Nephron (organoid): Measurements from ENCODE around the gene SIL1.
"Not testable (repeated sequence)": the region's sequence is repeated elsewhere in the genome, so short reads cannot be mapped to it uniquely, and the experiment has no call there.

Source experiments
- H3K27ac Mint-ChIP-seq, 3 experiments: 2 replicates each; pipeline ENCODE4 v1.8.0; 2020; ENCODE audit warnings: mixed read lengths in 3 of 3, mild to moderate bottlenecking in 2 of 3, moderate library complexity in 1 of 3
- H3K27me3 Mint-ChIP-seq: 2 replicates; pipeline ENCODE4 v1.8.0; 2021; ENCODE audit warnings: low read depth, mild to moderate bottlenecking, moderate library complexity, mixed read lengths
- H3K36me3 Mint-ChIP-seq: 2 replicates; pipeline ENCODE4 v1.8.0; 2020; ENCODE audit warnings: low read depth, mixed read lengths
- H3K4me1 Mint-ChIP-seq: 2 replicates; pipeline ENCODE4 v1.8.0; 2020; ENCODE audit warnings: mixed read lengths
- H3K4me3 Mint-ChIP-seq, 3 experiments: 2 replicates each; pipeline ENCODE4 v1.8.0; 2020; ENCODE audit warnings: mild to moderate bottlenecking in 3 of 3, mixed read lengths in 3 of 3, moderate library complexity in 2 of 3
- H3K9me3 Mint-ChIP-seq: 2 replicates; pipeline ENCODE4 v1.8.0; 2020; ENCODE audit warnings: mixed read lengths
- CTCF ChIP-seq, 3 experiments: fragments of 200-600 bp; sonication (generic); IDR thresholded peaks; one replicate each; pipeline ENCODE4 v1.5.0; 2021; ENCODE audit warnings: antibody characterized with exemption in 3 of 3; ENCODE audit not compliant: unreplicated experiment in 3 of 3

Gene SIL1

DNA sequence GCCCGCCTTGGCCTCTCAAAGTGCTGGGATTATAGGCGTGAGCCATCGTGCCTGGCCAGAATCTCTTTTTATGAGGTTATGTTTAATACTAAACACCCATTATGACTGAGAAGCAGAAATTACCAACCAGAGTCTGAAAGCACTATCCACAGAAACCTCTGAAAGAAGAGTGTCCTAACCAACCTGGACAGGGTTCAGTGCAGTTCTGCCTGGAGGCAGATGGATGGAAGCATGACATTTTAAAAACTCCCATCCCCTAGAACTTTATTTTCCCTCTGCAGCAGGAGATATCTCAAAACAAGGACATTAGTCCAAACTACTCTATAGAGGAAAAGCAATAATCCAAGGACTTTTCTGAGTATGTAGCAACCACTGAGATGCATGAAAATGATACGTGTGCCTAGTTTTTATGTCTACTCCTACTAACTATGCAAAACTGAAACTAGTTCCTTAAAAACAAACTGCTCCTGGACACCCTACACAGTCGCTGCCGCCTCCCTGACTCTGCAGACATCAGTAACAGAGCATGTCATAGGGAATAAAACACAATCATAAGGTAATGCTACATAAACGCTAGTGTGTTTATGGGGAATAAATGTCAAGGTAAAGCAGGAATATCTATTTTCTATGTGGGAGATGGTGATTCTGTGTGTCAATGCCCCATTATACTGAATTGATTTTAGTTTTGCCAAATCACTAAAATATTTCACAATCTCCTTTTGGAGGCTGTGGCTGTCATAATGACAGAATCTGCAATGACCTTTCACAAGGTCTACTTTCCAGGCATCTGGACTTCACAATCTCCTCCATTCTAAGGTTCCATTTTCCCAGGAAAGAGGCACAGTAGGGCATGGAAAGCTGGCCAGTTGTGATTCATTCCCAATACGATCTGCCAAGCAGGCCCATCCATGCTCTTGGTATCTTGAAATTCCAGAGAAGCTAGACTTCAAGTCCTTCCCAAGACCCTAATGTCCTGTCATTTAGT is 122.8 kb downstream of the SIL1 start:
- Mint-ChIP-seq H3K27me3 (no peaks in the 10 kb centered on the region), H3K4me3 (no peak overlapping the region), H3K4me1 (peaks cover 42% of the 10 kb centered on the region), H3K36me3 (no peaks in the 10 kb centered on the region), H3K9me3 (no peaks in the 10 kb centered on the region), H3K27ac (peak overlapping the region; percentile 70 to 91 (median 81))
- no peak for TF ChIP-seq CTCF (IDR thresholded peaks at IDR 0.05; ENCODE audit: unreplicated experiment in 3 of 3)

DNA sequence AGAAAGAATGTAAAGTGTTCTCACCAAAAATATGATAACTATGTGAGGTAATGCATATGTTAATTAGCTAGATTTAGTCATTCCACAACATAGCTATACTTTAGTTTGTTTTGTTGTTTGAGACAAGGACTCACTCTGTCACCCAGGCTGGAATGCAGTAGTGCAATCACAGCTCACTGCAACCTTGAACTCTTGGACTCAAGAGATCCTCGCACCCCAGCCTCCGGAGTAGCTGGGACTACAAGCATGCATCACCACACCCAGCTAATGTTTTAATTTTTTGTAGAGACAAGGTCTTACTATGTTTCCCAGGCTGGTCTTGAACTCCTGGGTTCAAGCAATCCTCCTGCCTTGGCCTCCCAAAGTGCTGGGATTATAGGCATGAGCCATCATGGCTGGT is 124.2 kb downstream of the SIL1 start:
- not testable (repeated sequence) for H3K27ac Mint-ChIP-seq, H3K9me3 Mint-ChIP-seq, H3K4me3 Mint-ChIP-seq, H3K36me3 Mint-ChIP-seq, H3K27me3 Mint-ChIP-seq
- H3K4me1 Mint-ChIP-seq: peaks cover 46% of the 10 kb centered on the region

DNA sequence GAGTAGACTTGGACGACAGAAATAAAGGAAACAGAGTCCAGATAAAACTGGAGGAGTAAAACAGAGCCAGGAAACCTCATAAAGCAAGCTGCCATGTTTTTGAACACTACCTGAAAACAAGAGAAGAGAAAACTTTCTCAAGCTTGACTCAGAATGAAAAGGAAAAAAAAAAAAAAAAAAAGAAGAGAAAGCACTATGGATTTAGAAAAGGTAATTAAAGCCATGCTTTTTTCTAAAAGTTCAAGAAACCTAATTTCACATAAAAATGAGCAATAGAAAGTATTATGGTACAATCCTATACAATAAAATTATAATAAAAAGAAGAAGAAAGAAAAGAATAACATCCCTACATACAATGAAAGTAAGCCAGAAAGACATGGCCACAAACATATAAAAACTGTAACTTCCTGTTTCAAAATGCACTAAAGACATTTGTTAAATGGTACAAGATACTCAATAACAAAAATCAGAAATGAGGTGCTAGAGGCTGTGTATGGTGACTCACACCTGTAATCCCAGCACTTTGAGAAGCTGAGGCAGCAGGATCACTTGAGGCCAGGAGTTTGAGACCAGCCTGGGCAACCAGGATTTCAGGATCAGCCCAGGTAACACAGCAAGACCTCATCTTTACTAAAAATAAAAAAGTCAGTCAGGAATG is 129.5 kb downstream of the SIL1 start:
- Mint-ChIP-seq H3K27me3 (no peaks in the 10 kb centered on the region), H3K9me3 (no peaks in the 10 kb centered on the region), H3K27ac (peak overlapping the region in 2 of 3 experiments; percentile 2 to 73), H3K4me3 (no peak overlapping the region), H3K36me3 (no peaks in the 10 kb centered on the region), H3K4me1 (peaks cover 61% of the 10 kb centered on the region)
- no peak for TF ChIP-seq CTCF (IDR thresholded peaks at IDR 0.05; ENCODE audit: unreplicated experiment in 3 of 3)

DNA sequence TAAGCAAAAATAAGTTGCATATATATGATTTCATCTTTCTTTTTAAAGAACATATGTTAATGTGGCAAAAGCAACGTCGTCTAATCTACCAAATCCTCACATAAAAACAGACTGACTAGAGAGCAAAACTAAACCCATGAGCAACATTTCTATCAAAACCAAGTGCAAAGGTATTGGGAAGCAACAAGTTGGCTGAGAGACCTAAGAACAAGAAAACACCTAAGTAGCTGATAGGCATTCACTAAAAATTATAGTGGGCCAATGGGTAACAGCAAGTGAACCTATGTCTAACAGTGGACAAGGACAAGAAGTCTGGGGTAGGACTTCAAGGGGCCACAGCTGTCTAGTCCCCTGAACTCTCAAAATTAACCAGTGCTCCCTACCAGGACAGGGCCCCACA is 130.1 kb downstream of the SIL1 start:
- Mint-ChIP-seq H3K36me3 (no peaks in the 10 kb centered on the region), H3K4me3 (no peak overlapping the region), H3K27me3 (no peaks in the 10 kb centered on the region), H3K4me1 (peaks cover 66% of the 10 kb centered on the region), H3K27ac (peak overlapping the region in 2 of 3 experiments; percentile 2 to 73), H3K9me3 (no peaks in the 10 kb centered on the region)
- TF ChIP-seq CTCF (IDR thresholded peaks at IDR 0.05; ENCODE audit: unreplicated experiment in 3 of 3): no peak

- Mint-ChIP-seq H3K4me3 (peak overlapping the region in 1 of 3 experiments; percentile 40), H3K27ac (peak overlapping the region; percentile 65 to 92 (median 79)), H3K4me1 (peaks cover 90% of the 10 kb centered on the region), H3K9me3 (no peaks in the 10 kb centered on the region), H3K27me3 (no peaks in the 10 kb centered on the region), H3K36me3 (no peaks in the 10 kb centered on the region)
- no peak for TF ChIP-seq CTCF (IDR thresholded peaks at IDR 0.05; ENCODE audit: unreplicated experiment in 3 of 3)
Measured at GRCh38 chr5:139065306-139065705, 132.9 kb downstream of the SIL1 start.

DNA sequence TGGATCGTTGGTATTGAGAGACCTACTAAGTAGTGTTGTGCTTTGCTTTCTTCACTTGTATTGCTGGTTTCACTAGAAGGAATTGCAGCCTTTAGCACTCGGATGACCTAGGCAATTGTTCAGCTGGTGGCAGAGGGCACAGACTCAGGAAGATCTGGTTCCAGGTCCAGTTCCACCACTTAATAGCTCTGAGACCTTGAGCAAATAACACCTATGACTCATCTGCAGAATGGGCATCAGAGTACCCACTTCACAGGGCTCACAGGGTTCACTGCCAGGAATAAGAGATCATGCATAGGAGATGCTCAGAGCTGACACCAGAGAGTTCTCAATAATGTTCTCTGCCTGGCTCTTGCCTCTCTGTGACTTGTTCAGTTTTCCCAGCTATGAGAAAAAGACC is 133.6 kb downstream of the SIL1 start:
- peak overlapping the region; percentile 65 to 92 (median 79) for H3K27ac Mint-ChIP-seq
- H3K27me3 Mint-ChIP-seq: no peaks in the 10 kb centered on the region
- no peaks in the 10 kb centered on the region for H3K36me3 Mint-ChIP-seq
- H3K4me1 Mint-ChIP-seq: peaks cover 83% of the 10 kb centered on the region
- no peak for TF ChIP-seq CTCF (IDR thresholded peaks at IDR 0.05; ENCODE audit: unreplicated experiment in 3 of 3)
- H3K9me3 Mint-ChIP-seq: no peaks in the 10 kb centered on the region
- H3K4me3 Mint-ChIP-seq: no peak overlapping the region
